Astrocyte (in vitro differentiated cells and primary cell): ENCODE measurements around the gene ELMO1. TPM values are rescaled to one million over a fixed set of nuclear protein-coding genes. Genes with fewer than 3 reads are reported as not detected.

Experiments
- DNase-seq: peaks from one replicate; pipeline ENCODE4 v3.0.0-alpha.2; 2010; ENCODE audit warnings: low read depth
- FAIRE-seq: peaks from 2 replicates; lab custom pipeline; 2011; peaks lifted over from hg19 to GRCh38; lab: Jason Lieb, UNC
- H2AFZ ChIP-seq: 2 replicates; pipeline ENCODE4 v1.6.0; 2012; ENCODE audit warnings: low read depth, low read length, inconsistent platforms
- H3K27ac ChIP-seq: 2 replicates; pipeline ENCODE4 v1.5.1; 2011; ENCODE audit warnings: low read depth, low read length, inconsistent platforms
- H3K27me3 ChIP-seq: 2 replicates; pipeline ENCODE4 v1.6.0; 2011; ENCODE audit warnings: low read length, inconsistent platforms; ENCODE audit not compliant: insufficient read depth
- H3K36me3 ChIP-seq: 2 replicates; pipeline ENCODE4 v1.5.1; 2011; ENCODE audit warnings: low read length, inconsistent platforms; ENCODE audit not compliant: insufficient read depth
- H3K4me1 ChIP-seq: 2 replicates; pipeline ENCODE4 v1.5.1; 2011; ENCODE audit warnings: low read length, inconsistent platforms; ENCODE audit not compliant: insufficient read depth
- H3K4me2 ChIP-seq: 2 replicates; pipeline ENCODE4 v1.6.0; 2012; ENCODE audit warnings: low read length, inconsistent platforms
- H3K4me3 ChIP-seq: 2 replicates; pipeline ENCODE4 v1.5.1; 2011; ENCODE audit warnings: low read depth, mild to moderate bottlenecking, low read length, inconsistent platforms; ENCODE audit not compliant: insufficient read depth
- H3K79me2 ChIP-seq: 2 replicates; pipeline ENCODE4 v1.6.0; 2012; ENCODE audit warnings: mild to moderate bottlenecking, low read length, inconsistent platforms; ENCODE audit not compliant: insufficient read depth
- H3K9ac ChIP-seq: 2 replicates; pipeline ENCODE4 v1.6.0; 2012; ENCODE audit warnings: mild to moderate bottlenecking, low read length, inconsistent platforms
- H3K9me3 ChIP-seq: 2 replicates; pipeline ENCODE4 v1.5.1; 2012; ENCODE audit warnings: low read depth, mild to moderate bottlenecking, low read length, inconsistent platforms; ENCODE audit not compliant: insufficient read depth
- H4K20me1 ChIP-seq: 2 replicates; pipeline ENCODE4 v1.6.0; 2012; ENCODE audit warnings: low read length, inconsistent platforms; ENCODE audit not compliant: insufficient read depth
- H3K27ac Mint-ChIP-seq: one replicate; pipeline ENCODE4 v1.8.0; 2021; ENCODE audit warnings: mild to moderate bottlenecking, mixed read lengths; ENCODE audit not compliant: unreplicated experiment
- H3K27me3 Mint-ChIP-seq: one replicate; pipeline ENCODE4 v1.8.0; 2021; ENCODE audit warnings: low read depth, mixed read lengths; ENCODE audit not compliant: unreplicated experiment
- H3K36me3 Mint-ChIP-seq: one replicate; pipeline ENCODE4 v1.8.0; 2021; ENCODE audit warnings: low read depth, mixed read lengths; ENCODE audit not compliant: unreplicated experiment
- H3K4me1 Mint-ChIP-seq: one replicate; pipeline ENCODE4 v1.8.0; 2021; ENCODE audit warnings: low read depth, mixed read lengths; ENCODE audit not compliant: unreplicated experiment
- H3K4me3 Mint-ChIP-seq: one replicate; pipeline ENCODE4 v1.8.0; 2021; ENCODE audit warnings: mild to moderate bottlenecking, moderate library complexity, mixed read lengths; ENCODE audit not compliant: unreplicated experiment
- H3K9me3 Mint-ChIP-seq: one replicate; pipeline ENCODE4 v1.8.0; 2021; ENCODE audit warnings: mild to moderate bottlenecking, mixed read lengths; ENCODE audit not compliant: unreplicated experiment
- EZH2 ChIP-seq: IDR thresholded peaks from 2 replicates; pipeline ENCODE4 v1.6.1; 2012; ENCODE audit warnings: mild to moderate bottlenecking, low read length, inconsistent platforms; ENCODE audit not compliant: insufficient read depth
- total RNA-seq: library from RNA; stranded (reverse); gene quantifications from 2 replicates; pipeline ENCODE4 v1.2.1, GENCODE V29; 2021
- TF ChIP-seq, protein P1 (sequence below): IDR thresholded peaks from 2 replicates; pipeline ENCODE4 v1.5.1; 2011; ENCODE audit warnings: low read depth, mild to moderate bottlenecking, inconsistent platforms, low read length, moderate library complexity; ENCODE audit not compliant: insufficient read depth

Gene ELMO1
- total RNA-seq, 1 donor from 2014 or later: 20.4 TPM

DNA sequence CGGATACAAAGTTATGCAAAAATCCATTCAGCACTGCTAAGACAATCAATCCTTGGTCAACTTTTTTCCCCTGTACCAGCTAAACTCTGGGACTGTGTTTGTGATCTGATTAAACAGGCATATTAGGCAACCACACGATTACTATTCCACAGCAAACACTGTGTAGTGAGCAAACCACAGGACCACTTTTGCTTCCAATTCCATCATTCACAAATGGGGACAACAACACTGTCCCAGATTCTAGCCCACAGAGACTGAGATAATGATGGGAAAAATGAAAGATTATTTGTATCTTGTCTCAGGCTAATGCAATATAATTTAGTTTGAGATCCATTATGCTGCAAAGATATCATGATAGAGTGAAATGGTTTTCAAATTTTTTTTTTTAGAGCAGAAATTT is 560.7 kb downstream of the ELMO1 start:
- Mint-ChIP-seq H3K27me3 (peaks cover 4% of the 10 kb centered on the region), H3K4me1 (no peaks in the 10 kb centered on the region), H3K4me3 (no peak overlapping the region), H3K9me3 (no peaks in the 10 kb centered on the region), H3K27ac (no peak overlapping the region), H3K36me3 (peaks cover 4% of the 10 kb centered on the region)
- DNase-seq (no peak), FAIRE-seq (no peak)
- Histone ChIP-seq H4K20me1 (no peaks in the 10 kb centered on the region), H3K36me3 (no peaks in the 10 kb centered on the region), H3K27ac (no peak overlapping the region), H3K9me3 (no peaks in the 10 kb centered on the region), H3K27me3 (no peaks in the 10 kb centered on the region), H3K4me2 (no peak overlapping the region), H3K4me1 (no peaks in the 10 kb centered on the region), H3K79me2 (no peaks in the 10 kb centered on the region), H3K9ac (no peak overlapping the region), H2AFZ (no peak overlapping the region), H3K4me3 (no peak overlapping the region)
- TF ChIP-seq EZH2: no peak
- TF ChIP-seq, protein P1, sequence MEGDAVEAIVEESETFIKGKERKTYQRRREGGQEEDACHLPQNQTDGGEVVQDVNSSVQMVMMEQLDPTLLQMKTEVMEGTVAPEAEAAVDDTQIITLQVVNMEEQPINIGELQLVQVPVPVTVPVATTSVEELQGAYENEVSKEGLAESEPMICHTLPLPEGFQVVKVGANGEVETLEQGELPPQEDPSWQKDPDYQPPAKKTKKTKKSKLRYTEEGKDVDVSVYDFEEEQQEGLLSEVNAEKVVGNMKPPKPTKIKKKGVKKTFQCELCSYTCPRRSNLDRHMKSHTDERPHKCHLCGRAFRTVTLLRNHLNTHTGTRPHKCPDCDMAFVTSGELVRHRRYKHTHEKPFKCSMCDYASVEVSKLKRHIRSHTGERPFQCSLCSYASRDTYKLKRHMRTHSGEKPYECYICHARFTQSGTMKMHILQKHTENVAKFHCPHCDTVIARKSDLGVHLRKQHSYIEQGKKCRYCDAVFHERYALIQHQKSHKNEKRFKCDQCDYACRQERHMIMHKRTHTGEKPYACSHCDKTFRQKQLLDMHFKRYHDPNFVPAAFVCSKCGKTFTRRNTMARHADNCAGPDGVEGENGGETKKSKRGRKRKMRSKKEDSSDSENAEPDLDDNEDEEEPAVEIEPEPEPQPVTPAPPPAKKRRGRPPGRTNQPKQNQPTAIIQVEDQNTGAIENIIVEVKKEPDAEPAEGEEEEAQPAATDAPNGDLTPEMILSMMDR: no peak

DNA sequence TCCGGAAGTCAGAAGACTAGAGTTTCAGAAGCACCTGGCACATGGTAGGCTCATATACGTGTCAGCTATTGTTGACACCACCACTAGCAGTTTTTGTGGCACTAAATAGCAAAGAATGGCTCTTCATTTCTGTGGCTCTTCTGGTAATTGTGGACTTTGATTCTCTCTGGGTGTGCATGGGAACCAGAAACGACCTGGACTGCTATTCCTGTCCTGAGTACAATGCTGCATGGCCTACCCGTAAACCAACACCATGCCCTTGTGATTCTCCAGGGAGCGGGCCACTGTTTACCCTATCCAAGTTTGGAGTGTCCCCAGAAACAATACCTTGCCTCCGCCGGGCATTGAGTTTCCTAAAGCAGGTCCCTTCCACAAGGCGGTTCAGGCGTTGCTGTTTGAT is 561.4 kb downstream of the ELMO1 start:
- FAIRE-seq (no peak), DNase-seq (no peak)
- Histone ChIP-seq H3K9ac (no peak overlapping the region), H3K4me3 (no peak overlapping the region), H3K27ac (no peak overlapping the region), H3K27me3 (no peaks in the 10 kb centered on the region), H3K9me3 (no peaks in the 10 kb centered on the region), H3K4me2 (no peak overlapping the region), H3K36me3 (no peaks in the 10 kb centered on the region), H3K4me1 (no peaks in the 10 kb centered on the region), H2AFZ (no peak overlapping the region), H3K79me2 (no peaks in the 10 kb centered on the region), H4K20me1 (no peaks in the 10 kb centered on the region)
- Mint-ChIP-seq H3K27ac (no peak overlapping the region), H3K4me3 (no peak overlapping the region), H3K27me3 (peaks cover 4% of the 10 kb centered on the region), H3K9me3 (no peaks in the 10 kb centered on the region), H3K4me1 (no peaks in the 10 kb centered on the region), H3K36me3 (peaks cover 4% of the 10 kb centered on the region)
- TF ChIP-seq, protein P1: no peak
- TF ChIP-seq EZH2: no peak

DNA sequence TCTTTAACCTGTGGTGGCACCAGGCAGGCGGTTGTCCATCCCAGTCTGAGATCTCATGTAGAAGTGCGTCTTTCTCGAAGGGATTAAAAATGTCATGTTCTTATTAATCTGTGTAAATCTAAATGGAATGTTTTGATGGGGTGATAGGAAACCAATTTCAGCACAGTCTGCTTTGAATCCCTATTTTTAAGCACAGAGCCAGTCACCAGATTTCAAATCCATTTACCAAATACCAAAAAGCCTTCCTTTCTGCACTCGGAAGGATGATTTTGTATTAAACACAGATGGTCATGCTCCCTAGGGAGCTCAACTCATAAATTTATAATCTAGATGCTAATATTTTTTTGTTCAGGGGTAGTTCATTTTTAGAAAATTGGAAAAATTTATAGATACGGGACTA is 563.8 kb downstream of the ELMO1 start:
- Histone ChIP-seq H3K4me1 (no peaks in the 10 kb centered on the region), H4K20me1 (no peaks in the 10 kb centered on the region), H3K27ac (no peak overlapping the region), H2AFZ (no peak overlapping the region), H3K4me2 (no peak overlapping the region), H3K27me3 (no peaks in the 10 kb centered on the region), H3K9ac (no peak overlapping the region), H3K9me3 (no peaks in the 10 kb centered on the region), H3K79me2 (no peaks in the 10 kb centered on the region), H3K4me3 (no peak overlapping the region), H3K36me3 (no peaks in the 10 kb centered on the region)
- FAIRE-seq (no peak), DNase-seq (no peak)
- H3K4me3 Mint-ChIP-seq: no peak overlapping the region
- no peaks in the 10 kb centered on the region for H3K4me1 Mint-ChIP-seq
- no peaks in the 10 kb centered on the region for H3K9me3 Mint-ChIP-seq
- TF ChIP-seq, protein P1: no peak
- TF ChIP-seq EZH2: no peak
- peaks cover 5% of the 10 kb centered on the region for H3K27me3 Mint-ChIP-seq
- H3K36me3 Mint-ChIP-seq: peaks cover 4% of the 10 kb centered on the region
- H3K27ac Mint-ChIP-seq: no peak overlapping the region
